Lower leg skin (tissue), 4 donors: ENCODE results near the gene CABLES1. TPM values are rescaled to one million over a fixed set of nuclear protein-coding genes. Genes with fewer than 3 reads are reported as not detected.
"Not testable (repeated sequence)": the region's sequence is repeated elsewhere in the genome, so short reads cannot be mapped to it uniquely, and the experiment has no call there.

ENCODE experiments used
- DNase-seq, 2 donors: peaks; one replicate each; pipeline ENCODE4 v3.0.0-alpha.2; 2019; ENCODE audit warnings: low spot score in 2 of 2
- H3K4me3 ChIP-seq: fragments of 200-600 bp; sonication (generic); 2 replicates; pipeline ENCODE4 v1.5.1; 2017; ENCODE audit warnings: mild to moderate bottlenecking, low read depth; ENCODE audit not compliant: poor library complexity, severe bottlenecking
- CTCF ChIP-seq, 3 donors: fragments of 450-650 bp; IDR thresholded peaks; one replicate each; pipeline ENCODE4 v1.5.1; 2016; ENCODE audit warnings: antibody characterized with exemption in 3 of 3, mild to moderate bottlenecking in 3 of 3, moderate library complexity in 2 of 3
- POLR2A ChIP-seq, 2 donors: fragments of 450-650 bp; IDR thresholded peaks; one replicate each; pipeline ENCODE4 v1.6.1; 2016 to 2017; ENCODE audit warnings: antibody characterized with exemption in 2 of 2, mild to moderate bottlenecking in 1 of 2, moderate library complexity in 1 of 2
- WGBS, 2 donors: methylation state at CpG; one replicate each; pipeline ENCODE4 v1.1.5; 2018; 5-methylcytosine and 5-hydroxymethylcytosine counted together
- intact Hi-C: fragments of 100-400 bp; cut with DNase I; formaldehyde crosslinking; loops from one replicate; pipeline ENCODE4 v1.15.0; 2023; ENCODE audit warnings: low total_unique reads
- total RNA-seq, 4 donors: library from RNA; depleted of rRNA; stranded (reverse); fragments of >200 nt; gene quantifications; one replicate each; pipeline ENCODE4 v1.1.0, GENCODE V29; 2016

Gene CABLES1
- total RNA-seq, 4 donors from 2014 or later, result 15.0 to 52.5 (median 27.5) TPM

GRCh38 chr18:23107718-23108117 is 27.6 kb upstream of the CABLES1 start:
- no peak overlapping the region for H3K4me3 ChIP-seq
- WGBS, 2 donors, result 54 to 55% methylated on average over 7 of the region's 7 CpGs
- no peak for TF ChIP-seq POLR2A (IDR thresholded peaks at IDR 0.05)
- TF ChIP-seq CTCF (IDR thresholded peaks at IDR 0.05), result no peak
- intact Hi-C loops, result no loop called here
- no peak for DNase-seq

GRCh38 chr18:23108496-23108895 is 26.8 kb upstream of the CABLES1 start:
- DNase-seq, result no peak
- intact Hi-C loops, result no loop called here
- no peak overlapping the region for H3K4me3 ChIP-seq
- TF ChIP-seq POLR2A (IDR thresholded peaks at IDR 0.05), result no peak
- TF ChIP-seq CTCF (IDR thresholded peaks at IDR 0.05), result no peak
- WGBS, 2 donors, result 34 to 43% methylated on average over 5 of the region's 5 CpGs

- DNase-seq, intact Hi-C loops, H3K4me3 ChIP-seq: not testable (repeated sequence)
- 77 to 81% methylated on average over 9 of the region's 9 CpGs for WGBS, 2 donors
Observed at GRCh38 chr18:23109163-23109562, 26.1 kb upstream of the CABLES1 start.

GRCh38 chr18:23113576-23113975 is 21.7 kb upstream of the CABLES1 start:
- 56 to 68% methylated on average over 6 of the region's 6 CpGs for WGBS, 2 donors

GRCh38 chr18:23114171-23114881 is 21.0 kb upstream of the CABLES1 start:
- DNase-seq, result no peak
- intact Hi-C loops, result no loop called here
- 15% methylated on average over 10 of the region's 10 CpGs for WGBS, 2 donors

More at GRCh38 chr18:23113576-23113975, 21.7 kb upstream of the CABLES1 start:
- H3K4me3 ChIP-seq, result no peak overlapping the region
- intact Hi-C loops, result no loop called here
- no peak for TF ChIP-seq CTCF (IDR thresholded peaks at IDR 0.05)
- no peak for TF ChIP-seq POLR2A (IDR thresholded peaks at IDR 0.05)
- DNase-seq, result no peak

GRCh38 chr18:23114911-23115310 is 20.4 kb upstream of the CABLES1 start:
- 26 to 39% methylated on average over 5 of the region's 5 CpGs for WGBS, 2 donors
- H3K4me3 ChIP-seq, result no peak overlapping the region
- DNase-seq, result no peak
- TF ChIP-seq POLR2A (IDR thresholded peaks at IDR 0.05) (no peak), CTCF (IDR thresholded peaks at IDR 0.05) (no peak)
- intact Hi-C loops, result no loop called here

More at GRCh38 chr18:23114171-23114881, 21.0 kb upstream of the CABLES1 start:
- no peak overlapping the region for H3K4me3 ChIP-seq
- TF ChIP-seq CTCF (IDR thresholded peaks at IDR 0.05), result no peak
- no peak for TF ChIP-seq POLR2A (IDR thresholded peaks at IDR 0.05)
